Stomach (tissue), 9 donors: ENCODE results near the gene ANO7. TPM values are rescaled to one million over a fixed set of nuclear protein-coding genes. Genes with fewer than 3 reads are reported as not detected.

Experiments used
- DNase-seq, 2 donors: peaks; one replicate each; pipeline versions ENCODE4 v3.0.0 to v3.0.0-alpha.2; 2013 to 2019
- H3K27ac ChIP-seq, 5 donors: fragments of 200-600 bp in 4 of 5; sonication (generic) in 4 of 5; one replicate each; pipeline ENCODE4 v1.5.1; 2013 to 2019; ENCODE audit warnings: mild to moderate bottlenecking in 1 of 5, moderate library complexity in 1 of 5
- H3K27me3 ChIP-seq, 3 donors: fragments of 200-600 bp; sonication (generic); one replicate each; pipeline ENCODE4 v1.5.1; 2017 to 2019; ENCODE audit warnings: mixed run types in 1 of 3
- H3K36me3 ChIP-seq, 4 donors: fragments of 200-600 bp; sonication (generic); 1 replicate in 3 of 4; 2 replicates in 1 of 4; pipeline ENCODE4 v1.5.1; 2016 to 2019
- H3K4me1 ChIP-seq, 4 donors: fragments of 200-600 bp; sonication (generic); one replicate each; pipeline ENCODE4 v1.5.1; 2016 to 2019
- H3K4me3 ChIP-seq, 4 donors: fragments of 200-600 bp; sonication (generic) in 3 of 4; one replicate each; pipeline ENCODE4 v1.5.1; 2016 to 2019; ENCODE audit warnings: mild to moderate bottlenecking in 1 of 4
- H3K9me3 ChIP-seq, 4 donors: fragments of 200-600 bp; sonication (generic); one replicate each; pipeline ENCODE4 v1.5.1; 2016 to 2019
- EP300 ChIP-seq: sonication (generic); formaldehyde crosslinking; IDR thresholded peaks from one replicate; pipeline ENCODE4 v1.6.1; 2017; ENCODE audit warnings: antibody characterized with exemption
- POLR2A ChIP-seq, 4 donors: fragments of 450-650 bp; IDR thresholded peaks; one replicate each; pipeline ENCODE4 v1.6.1; 2016; ENCODE audit warnings: antibody characterized with exemption in 4 of 4, control low read depth in 2 of 4, mild to moderate bottlenecking in 1 of 4, moderate library complexity in 1 of 4
- POLR2AphosphoS5 ChIP-seq, 3 donors: sonication (generic); formaldehyde crosslinking; IDR thresholded peaks; one replicate each; pipeline ENCODE4 v1.6.1; 2016; ENCODE audit warnings: antibody characterized with exemption in 3 of 3
- WGBS, 5 donors: extraction: QIAGEN DNeasy Blood & Tissue Kit in 3 of 5; methylation state at CpG; one replicate each; pipeline versions ENCODE4 v1.1.5 to v1.1.7; 2013 to 2018; 5-methylcytosine and 5-hydroxymethylcytosine counted together
- intact Hi-C: fragments of 100-400 bp; cut with DNase I; formaldehyde crosslinking; loops from one replicate; pipeline ENCODE4 v1.15.1; 2023; ENCODE audit warnings: low total_unique reads
- polyA plus RNA-seq, 3 donors: library from polyadenylated mRNA; stranded (reverse); fragments of 200-250 nt; gene quantifications; one replicate each; pipeline ENCODE4 v1.2.3, GENCODE V29; 2013
- total RNA-seq, 5 donors: library from RNA; depleted of rRNA; stranded (reverse); fragments of >200 nt; gene quantifications; one replicate each; pipeline versions ENCODE4 v1.1.0 to v1.2.3, GENCODE V29; 2014 to 2016
- TF ChIP-seq, protein P1 (sequence below), 7 experiments: fragments of 450-650 bp in 4 of 7; fragments of 200-600 bp in 3 of 7; sonication (generic) in 3 of 7; IDR thresholded peaks; one replicate each; pipeline ENCODE4 v1.5.1; 2016 to 2019; ENCODE audit warnings: antibody characterized with exemption in 7 of 7, control low read depth in 2 of 7, mild to moderate bottlenecking in 1 of 7
- donor health status: healthy with polysubstance abuse.
- donor health status: Bipolar disorder and iron deficiency.
- donor health status: healthy.

ANO7 gene
- total and polyA plus RNA-seq, 8 donors: 0.48 to 138 (median 5.6) TPM

DNA sequence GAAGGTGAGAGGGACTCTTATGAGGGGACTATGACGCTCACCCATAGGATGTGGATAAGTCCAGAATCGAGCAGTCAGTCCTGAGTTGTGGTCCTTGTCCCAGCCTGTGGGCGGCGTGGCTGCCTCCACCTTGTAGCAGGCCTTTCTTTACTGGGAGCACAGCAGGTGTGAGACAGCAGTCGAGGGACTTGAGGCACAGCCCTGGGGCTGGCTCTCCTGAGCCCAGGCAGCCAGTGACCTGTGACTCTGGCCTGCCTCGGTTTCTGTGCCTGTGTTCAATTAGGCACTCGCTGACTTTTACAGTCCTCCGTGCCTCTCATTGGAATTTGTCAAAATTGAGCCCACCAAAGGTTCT lies 30.0 kb upstream of the ANO7 start:
- Histone ChIP-seq H3K27ac (no peak overlapping the region), H3K36me3 (peaks cover 33 to 92% (median 87%) of the 10 kb centered on the region in 4 donors), H3K4me1 (peaks cover 0 to 15% (median 7%) of the 10 kb centered on the region in 4 donors), H3K9me3 (no peaks in the 10 kb centered on the region), H3K4me3 (no peak overlapping the region), H3K27me3 (no peaks in the 10 kb centered on the region)
- intact Hi-C loops: no loop called here
- WGBS, 5 donors: 88 to 95% (median 91%) methylated on average over 8 of the region's 8 CpGs
- DNase-seq: no peak
- TF ChIP-seq EP300: no peak

DNA sequence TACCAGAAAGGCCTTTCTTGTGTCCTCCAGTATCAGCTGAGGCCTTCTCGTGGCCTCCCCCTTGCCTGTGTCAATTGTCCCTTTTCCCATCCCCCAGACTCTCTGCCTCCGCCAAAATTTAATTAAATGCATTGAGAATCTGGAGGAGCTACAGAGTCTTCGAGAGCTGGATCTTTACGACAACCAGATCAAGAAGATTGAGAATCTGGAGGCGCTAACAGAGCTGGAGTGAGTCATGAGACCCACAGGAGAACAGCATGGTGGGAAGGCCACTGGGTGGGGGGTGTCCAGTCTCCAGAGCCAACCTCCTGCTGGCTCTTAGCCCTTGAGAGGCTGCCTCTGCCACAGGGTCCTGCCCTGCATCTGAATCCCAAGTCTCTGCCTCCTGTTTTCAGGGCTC lies 29.4 kb upstream of the ANO7 start:
- no peaks in the 10 kb centered on the region for H3K9me3 ChIP-seq
- TF ChIP-seq POLR2A (IDR thresholded peaks at IDR 0.05) (no peak), EP300 (no peak), POLR2AphosphoS5 (IDR thresholded peaks at IDR 0.05) (no peak)
- TF ChIP-seq, protein P1, sequence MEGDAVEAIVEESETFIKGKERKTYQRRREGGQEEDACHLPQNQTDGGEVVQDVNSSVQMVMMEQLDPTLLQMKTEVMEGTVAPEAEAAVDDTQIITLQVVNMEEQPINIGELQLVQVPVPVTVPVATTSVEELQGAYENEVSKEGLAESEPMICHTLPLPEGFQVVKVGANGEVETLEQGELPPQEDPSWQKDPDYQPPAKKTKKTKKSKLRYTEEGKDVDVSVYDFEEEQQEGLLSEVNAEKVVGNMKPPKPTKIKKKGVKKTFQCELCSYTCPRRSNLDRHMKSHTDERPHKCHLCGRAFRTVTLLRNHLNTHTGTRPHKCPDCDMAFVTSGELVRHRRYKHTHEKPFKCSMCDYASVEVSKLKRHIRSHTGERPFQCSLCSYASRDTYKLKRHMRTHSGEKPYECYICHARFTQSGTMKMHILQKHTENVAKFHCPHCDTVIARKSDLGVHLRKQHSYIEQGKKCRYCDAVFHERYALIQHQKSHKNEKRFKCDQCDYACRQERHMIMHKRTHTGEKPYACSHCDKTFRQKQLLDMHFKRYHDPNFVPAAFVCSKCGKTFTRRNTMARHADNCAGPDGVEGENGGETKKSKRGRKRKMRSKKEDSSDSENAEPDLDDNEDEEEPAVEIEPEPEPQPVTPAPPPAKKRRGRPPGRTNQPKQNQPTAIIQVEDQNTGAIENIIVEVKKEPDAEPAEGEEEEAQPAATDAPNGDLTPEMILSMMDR (IDR thresholded peaks at IDR 0.05): no peak
- H3K36me3 ChIP-seq: peaks cover 39 to 93% (median 89%) of the 10 kb centered on the region in 4 donors
- DNase-seq: no peak
- H3K4me3 ChIP-seq: no peak overlapping the region
- intact Hi-C loops: no loop called here
- WGBS, 5 donors: 92 to 98% (median 94%) methylated on average over 5 of the region's 5 CpGs
- no peaks in the 10 kb centered on the region for H3K27me3 ChIP-seq
- H3K27ac ChIP-seq: no peak overlapping the region
- peaks cover 0 to 15% (median 7%) of the 10 kb centered on the region in 4 donors for H3K4me1 ChIP-seq

DNA sequence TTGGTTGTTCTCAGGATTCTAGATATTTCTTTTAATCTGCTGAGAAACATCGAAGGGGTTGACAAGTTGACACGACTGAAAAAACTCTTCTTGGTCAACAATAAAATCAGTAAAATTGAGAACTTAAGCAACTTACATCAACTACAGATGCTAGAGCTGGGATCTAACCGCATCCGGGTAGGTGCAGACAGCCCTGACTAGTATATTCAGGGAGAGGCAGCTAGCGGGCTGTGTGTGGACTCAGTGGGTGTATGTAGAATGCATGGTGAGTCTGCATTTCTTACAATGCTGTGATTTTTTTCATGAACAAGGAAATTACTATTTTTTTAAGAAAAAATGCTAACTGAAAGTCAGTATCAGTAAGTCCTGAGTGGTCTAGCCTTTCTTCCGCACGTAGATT lies 28.2 kb upstream of the ANO7 start:
- Histone ChIP-seq H3K27me3 (no peaks in the 10 kb centered on the region), H3K36me3 (peaks cover 48 to 95% (median 89%) of the 10 kb centered on the region in 4 donors), H3K9me3 (no peaks in the 10 kb centered on the region), H3K4me1 (peaks cover 0 to 15% (median 7%) of the 10 kb centered on the region in 4 donors), H3K27ac (peak overlapping the region in 2 of 5 donors; percentile 14 to 42), H3K4me3 (no peak overlapping the region)
- no peak for TF ChIP-seq EP300
- no peak for TF ChIP-seq POLR2AphosphoS5 (IDR thresholded peaks at IDR 0.05)
- DNase-seq: no peak
- intact Hi-C loops: no loop called here
- 95 to 98% (median 97%) methylated on average over 7 of the region's 7 CpGs for WGBS, 5 donors

DNA sequence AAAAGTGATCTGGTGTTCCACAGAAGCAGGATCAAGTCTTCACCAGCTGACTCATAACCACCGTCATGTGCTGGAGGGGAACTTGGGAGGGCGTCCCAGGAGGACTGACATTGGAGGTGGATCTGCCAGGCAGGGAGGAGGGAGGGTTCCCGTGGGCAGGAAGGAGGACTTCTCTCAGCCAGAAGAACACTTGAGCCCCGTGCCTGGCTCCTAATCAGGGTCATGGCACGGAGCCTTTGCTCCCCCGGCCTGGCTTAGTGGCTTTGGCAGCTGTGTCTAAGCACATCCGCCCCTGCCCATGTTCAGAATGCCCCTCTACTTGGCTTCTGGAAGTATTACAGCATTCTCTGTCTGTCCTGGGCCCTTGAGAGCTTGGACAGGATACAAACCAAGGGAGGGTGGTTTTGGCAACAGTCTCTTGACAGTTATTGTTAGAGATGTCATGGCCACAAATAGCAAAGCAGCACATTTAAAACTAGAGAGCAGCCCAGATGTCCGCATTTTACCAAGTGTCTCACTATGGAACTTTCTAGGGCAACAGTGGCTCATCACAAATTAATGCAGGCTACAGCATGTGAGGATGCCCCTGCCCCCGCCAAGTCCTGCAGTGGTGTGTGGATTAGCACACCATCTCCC lies 26.7 kb upstream of the ANO7 start:
- H3K36me3 ChIP-seq: peaks cover 55 to 95% (median 93%) of the 10 kb centered on the region in 4 donors
- intact Hi-C loops: no loop called here
- WGBS, 5 donors: 44 to 73% (median 67%) methylated on average over 9 of the region's 9 CpGs

DNA sequence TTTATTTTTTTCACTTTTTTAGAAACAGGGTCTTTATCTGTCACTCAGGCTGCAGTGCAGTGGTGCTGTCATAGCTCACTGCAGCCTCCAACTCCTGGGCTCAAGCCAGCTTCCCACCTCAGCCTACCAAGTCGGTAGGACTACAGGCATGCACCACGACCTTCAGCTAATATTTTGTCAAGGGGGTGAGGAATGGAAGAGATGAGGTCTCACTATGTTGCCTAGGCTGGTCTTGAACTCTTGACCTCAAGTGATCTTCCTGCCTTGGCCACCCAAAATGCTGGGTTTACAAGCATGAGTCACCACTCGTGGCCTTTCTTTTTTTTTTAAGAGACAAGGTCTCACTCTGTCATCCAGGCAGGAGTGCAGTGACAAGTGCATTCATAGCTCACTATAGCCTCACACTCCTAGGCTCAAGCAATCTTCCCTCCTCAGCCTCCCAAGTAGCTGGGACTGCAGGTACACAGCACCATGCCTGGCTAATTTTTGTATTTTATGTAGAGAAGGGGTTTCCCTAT lies 24.8 kb upstream of the ANO7 start:
- H3K4me1 ChIP-seq: peaks cover 0 to 15% (median 7%) of the 10 kb centered on the region in 4 donors
- TF ChIP-seq, protein P1 (IDR thresholded peaks at IDR 0.05): no peak
- TF ChIP-seq POLR2A (IDR thresholded peaks at IDR 0.05): no peak
- no peak for TF ChIP-seq EP300
- TF ChIP-seq POLR2AphosphoS5 (IDR thresholded peaks at IDR 0.05): no peak
- no peak overlapping the region for H3K27ac ChIP-seq
- H3K9me3 ChIP-seq: no peaks in the 10 kb centered on the region
- no peak for DNase-seq
- peaks cover 61 to 95% (median 94%) of the 10 kb centered on the region in 4 donors for H3K36me3 ChIP-seq
- no peak overlapping the region for H3K4me3 ChIP-seq
- no peaks in the 10 kb centered on the region for H3K27me3 ChIP-seq
- intact Hi-C loops: no loop called here
- whole genome bisulfite sequencing, 5 donors: 73 to 78% (median 77%) methylated on average over 3 of the region's 3 CpGs

More for the DNA sequence above, 26.7 kb upstream of the ANO7 start:
- Histone ChIP-seq H3K4me1 (peaks cover 0 to 15% (median 7%) of the 10 kb centered on the region in 4 donors), H3K4me3 (no peak overlapping the region), H3K9me3 (no peaks in the 10 kb centered on the region), H3K27me3 (no peaks in the 10 kb centered on the region), H3K27ac (peak overlapping the region in 4 of 5 donors; percentile 57 to 79 (median 72))
- peak; percentile 12 to 31 for DNase-seq
- TF ChIP-seq POLR2AphosphoS5 (IDR thresholded peaks at IDR 0.05) (peak; percentile 29 to 71 (median 51)), POLR2A (IDR thresholded peaks at IDR 0.05) (no peak), EP300 (peak; percentile 9)

DNA sequence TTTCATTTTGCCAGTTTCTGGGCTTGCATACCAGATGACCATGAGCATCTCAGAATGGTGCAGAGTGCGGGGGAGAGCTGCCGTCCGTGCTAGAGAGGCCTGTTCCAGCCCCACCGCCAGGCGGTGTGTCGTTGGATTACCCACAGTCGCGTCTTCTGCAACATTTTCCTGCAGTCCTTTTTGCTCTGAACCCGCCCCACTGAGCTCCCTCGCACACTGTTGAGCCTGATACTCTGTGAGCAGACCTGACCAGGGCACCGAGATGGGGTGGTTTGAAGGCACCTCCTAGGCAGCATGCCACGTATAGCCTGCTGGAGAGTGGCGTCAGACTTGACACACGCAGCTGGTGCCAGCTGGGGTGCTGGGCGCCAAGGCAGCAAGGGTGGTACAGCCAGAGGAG lies 20.1 kb upstream of the ANO7 start:
- H3K4me1 ChIP-seq: no peaks in the 10 kb centered on the region
- intact Hi-C loops: no loop called here
- TF ChIP-seq POLR2AphosphoS5 (IDR thresholded peaks at IDR 0.05): no peak
- no peak for TF ChIP-seq EP300
- TF ChIP-seq, protein P1 (IDR thresholded peaks at IDR 0.05): no peak
- no peak for TF ChIP-seq POLR2A (IDR thresholded peaks at IDR 0.05)
- H3K27ac ChIP-seq: no peak overlapping the region
- no peaks in the 10 kb centered on the region for H3K27me3 ChIP-seq
- H3K36me3 ChIP-seq: peaks cover 59 to 100% (median 94%) of the 10 kb centered on the region in 4 donors
- no peak overlapping the region for H3K4me3 ChIP-seq
- H3K9me3 ChIP-seq: peaks cover 0 to 12% (median 7%) of the 10 kb centered on the region in 4 donors
- 95 to 99% (median 96%) methylated on average over 12 to 15 of the region's 15 CpGs for WGBS, 5 donors
- no peak for DNase-seq
